HG03342 (cell line): Measurements from ENCODE around the gene HELZ.
"Not testable (repeated sequence)": the region's sequence is repeated elsewhere in the genome, so short reads cannot be mapped to it uniquely, and the experiment has no call there.

Source experiments
- ATAC-seq: cut with Tn5 transposase; IDR thresholded peaks from one replicate; pipeline ENCODE4 v1.9.1; 2021; ENCODE audit warnings: mild to moderate bottlenecking, moderate library complexity; ENCODE audit not compliant: unreplicated experiment

HELZ gene

DNA sequence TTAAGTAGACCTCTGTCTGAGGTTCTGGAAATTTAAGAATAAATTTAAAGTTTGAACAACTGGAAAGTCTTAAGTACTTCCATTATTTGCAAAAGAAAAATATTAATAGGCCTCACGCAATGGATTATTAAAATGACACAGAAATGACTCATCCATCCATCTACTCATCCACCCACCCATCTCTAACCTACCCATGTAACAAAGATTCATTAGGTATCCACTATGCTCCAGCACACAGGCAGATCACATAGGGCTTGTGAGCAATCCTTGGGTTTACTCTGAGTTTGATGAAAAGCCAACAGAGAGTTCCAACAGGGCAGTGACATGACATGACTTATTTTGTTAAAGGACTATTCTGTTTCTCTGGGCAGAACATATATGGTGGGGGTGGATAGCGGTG is 93.3 kb downstream of the HELZ start:
- no peak for ATAC-seq

GRCh38 chr17:67150826-67151225 is 94.2 kb downstream of the HELZ start:
- no peak for ATAC-seq

- no peak for ATAC-seq
Observed at GRCh38 chr17:67148352-67148751, 96.6 kb downstream of the HELZ start.

DNA sequence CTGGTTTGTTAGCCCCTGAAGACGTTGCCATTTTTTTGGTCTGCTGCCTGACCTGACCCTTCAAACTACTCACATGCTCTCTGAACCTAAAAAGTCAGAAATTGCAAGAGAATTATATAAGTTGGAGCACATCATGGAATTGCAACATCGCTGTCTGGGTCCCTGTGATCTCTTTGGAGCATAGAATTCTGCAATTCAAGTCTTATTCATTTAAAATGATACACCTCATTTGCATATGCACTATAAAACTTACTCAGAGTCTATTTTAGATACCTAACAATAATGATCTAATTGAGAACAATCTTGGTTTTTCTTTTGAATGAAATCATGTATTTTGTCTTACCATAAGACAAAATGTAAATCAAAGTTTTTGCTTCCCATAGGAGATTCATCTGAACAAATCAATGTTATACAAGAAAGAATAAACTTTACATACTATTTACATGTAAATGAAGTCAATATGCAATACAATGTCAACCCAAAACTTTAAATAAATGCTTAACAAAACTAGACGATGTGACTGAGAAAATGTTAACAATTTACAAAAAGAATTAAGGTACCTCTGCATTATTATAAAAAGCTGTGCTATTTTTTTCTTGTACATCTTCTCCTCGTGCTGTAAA is 99.7 kb downstream of the HELZ start:
- ATAC-seq = no peak

DNA sequence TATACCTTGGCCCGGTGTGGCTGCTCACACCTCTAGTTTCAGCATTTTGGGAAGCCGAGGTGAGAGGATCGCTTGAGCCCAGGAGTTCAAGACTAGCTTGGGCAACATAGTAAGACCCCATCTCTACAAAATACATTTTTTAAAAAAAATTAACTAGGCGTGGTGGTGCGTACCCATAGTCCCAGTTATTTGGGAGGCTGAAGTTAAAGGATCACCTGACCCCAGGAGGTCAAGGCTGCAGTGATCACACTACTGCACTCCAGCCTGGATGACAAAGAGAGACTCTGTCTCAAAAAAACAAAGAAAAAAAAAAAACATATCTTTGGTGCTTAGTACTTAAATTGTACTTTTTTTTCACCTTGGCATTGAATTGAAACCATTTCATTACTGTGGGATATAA is 101.7 kb downstream of the HELZ start:
- no peak for ATAC-seq

GRCh38 chr17:67142030-67142429 is 103.0 kb downstream of the HELZ start:
- not testable (repeated sequence) for ATAC-seq

DNA sequence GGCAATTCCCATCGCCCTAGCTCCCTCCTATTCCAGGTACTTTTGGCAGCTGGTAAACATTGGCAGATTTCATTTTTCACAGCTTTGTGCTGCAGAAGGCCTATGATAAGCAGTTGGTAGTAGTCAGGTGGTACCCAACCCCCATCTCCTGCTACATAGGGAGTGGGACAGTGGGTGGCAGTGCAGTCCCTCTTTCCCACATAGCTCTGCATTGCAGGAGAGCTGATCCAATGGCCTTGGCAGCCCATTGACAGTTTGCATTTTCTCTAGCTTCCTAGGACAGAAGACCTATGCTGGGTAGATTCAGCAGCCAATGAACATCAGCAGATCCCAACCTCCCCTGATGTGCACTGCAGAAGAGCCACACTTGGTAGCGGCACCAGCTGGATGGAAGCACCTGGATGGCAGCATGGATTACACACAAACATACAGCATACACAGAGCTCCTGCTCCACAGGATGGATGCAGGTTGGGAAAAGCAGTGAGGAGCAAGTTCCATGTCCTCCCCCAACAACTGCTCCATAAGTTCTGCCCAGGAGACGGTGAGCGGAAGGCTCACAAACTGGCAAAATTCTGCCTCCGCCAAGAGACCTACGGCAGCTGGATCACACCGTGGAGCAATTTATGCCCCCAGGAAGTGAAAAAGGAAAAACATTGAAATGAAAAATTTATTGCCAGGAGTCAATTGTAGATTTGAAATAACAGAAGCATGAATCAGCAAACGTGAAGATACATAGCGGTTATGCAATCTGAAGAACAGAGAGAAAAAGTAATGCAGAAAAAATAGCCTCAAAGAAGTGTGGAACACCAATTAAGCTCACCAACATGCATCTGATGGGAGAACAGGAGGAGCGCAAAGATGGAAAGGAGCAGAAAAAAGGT is 105.0 kb downstream of the HELZ start:
- ATAC-seq = no peak

DNA sequence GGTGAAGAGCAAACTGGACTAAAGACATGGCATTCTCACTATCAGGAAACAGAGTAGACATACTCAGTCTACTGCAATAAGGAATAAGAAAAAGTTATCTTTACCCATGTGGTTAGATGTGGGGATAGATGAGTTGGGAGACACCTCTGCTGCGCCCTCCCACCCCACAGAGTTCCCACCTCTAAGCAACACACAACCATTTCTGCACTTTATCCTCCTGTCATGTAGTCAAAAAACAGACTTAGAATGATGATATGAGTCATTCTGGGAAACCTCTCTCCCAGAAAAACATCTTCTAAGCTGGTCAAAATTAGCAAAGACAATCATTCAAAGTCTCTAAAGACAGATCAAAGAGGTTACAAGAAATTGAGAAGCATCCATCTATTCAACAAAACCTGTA is 105.7 kb downstream of the HELZ start:
- ATAC-seq = no peak

DNA sequence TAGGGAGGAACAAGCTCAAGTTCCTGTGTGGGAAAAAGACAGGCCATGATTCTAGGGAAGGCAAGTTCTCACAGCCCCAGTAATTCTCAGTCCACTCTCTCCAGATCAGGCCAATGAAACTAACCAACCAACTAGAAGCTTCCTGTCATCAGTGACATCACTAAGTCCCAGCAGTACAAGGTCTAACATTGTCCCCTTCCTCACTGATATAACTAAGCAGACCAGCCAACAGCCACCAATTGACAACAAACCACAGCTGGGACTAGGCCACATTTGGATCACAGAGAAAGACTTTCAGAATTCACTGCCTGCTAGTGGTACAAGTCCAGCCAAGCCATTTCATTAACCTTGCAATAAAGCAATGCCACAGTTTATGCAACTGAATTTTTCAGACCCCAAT is 106.6 kb downstream of the HELZ start:
- no peak for ATAC-seq

DNA sequence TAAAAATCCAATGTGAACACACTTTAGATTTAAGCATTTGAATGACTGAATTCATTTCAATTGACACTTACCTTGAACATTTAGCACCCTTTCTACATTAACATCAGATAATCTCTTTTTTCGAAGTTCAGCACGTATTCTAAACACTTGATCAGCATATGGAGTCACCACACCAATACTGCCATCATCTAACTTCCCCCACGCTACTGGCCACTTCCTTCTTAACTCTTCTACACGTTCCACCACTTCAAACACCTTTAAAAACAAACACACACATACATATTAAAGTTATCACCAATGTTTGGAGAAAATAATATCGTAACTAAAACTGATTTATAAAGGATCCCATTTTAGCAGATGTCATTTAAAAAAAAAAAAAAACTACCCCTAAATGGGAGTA is 107.1 kb downstream of the HELZ start:
- no peak for ATAC-seq

DNA sequence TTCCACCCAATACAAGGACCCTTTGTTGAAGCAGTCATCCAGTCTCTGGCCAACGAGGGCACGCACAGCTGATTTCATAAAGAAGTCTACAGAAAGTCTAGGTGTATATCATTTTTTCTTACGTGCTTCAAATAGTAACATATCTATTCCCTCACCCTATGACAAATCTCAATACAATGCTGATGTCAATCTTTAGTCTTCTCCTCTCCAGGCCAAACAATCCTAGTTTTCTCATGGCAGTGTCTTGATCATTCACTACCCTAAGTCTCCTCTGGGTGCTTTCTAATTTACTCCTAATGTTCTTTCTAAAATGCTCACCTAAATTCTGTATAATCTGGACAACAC is 108.0 kb downstream of the HELZ start:
- ATAC-seq = no peak

- no peak for ATAC-seq
Observed at GRCh38 chr17:67136191-67137025, 108.6 kb downstream of the HELZ start.

DNA sequence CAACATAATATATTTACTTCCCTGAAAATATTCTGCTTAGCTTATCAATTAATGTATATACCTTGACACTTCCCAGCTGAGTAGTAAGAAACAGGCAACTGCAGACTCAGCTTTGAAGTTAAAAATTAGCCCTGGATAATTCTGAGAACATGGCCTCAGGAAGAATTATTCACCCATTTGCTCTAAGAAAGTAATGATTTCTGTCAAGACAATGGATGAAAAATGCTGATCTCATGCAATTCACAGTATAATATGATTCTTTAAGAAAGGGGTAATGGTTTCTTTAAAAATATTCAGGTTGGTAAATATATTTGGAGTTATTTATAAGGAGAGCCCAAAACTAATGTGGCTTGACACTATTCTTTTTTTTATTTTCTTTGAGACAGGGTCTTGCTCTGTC is 111.8 kb downstream of the HELZ start:
- ATAC-seq = no peak

GRCh38 chr17:67132366-67132765 is 112.6 kb downstream of the HELZ start:
- ATAC-seq = no peak

DNA sequence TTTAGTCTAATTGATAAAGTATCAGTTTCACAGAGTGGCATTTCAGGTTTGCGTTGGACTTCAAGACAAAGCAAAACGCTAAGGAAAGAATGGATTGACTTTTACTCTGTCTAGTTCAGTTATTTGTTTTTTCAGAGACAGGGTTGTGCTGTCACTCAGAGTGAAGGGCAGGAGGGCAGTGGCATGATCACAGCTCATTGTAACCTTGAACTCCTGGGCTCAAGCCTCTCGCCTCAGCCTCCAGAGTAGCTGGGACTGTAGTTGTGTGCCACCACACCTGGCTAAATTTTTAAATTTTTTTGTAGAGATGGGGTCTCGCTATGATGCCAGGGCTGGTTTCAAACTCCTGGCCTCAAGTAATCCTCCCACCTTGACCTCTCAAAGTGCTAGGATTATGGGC is 114.2 kb downstream of the HELZ start:
- ATAC-seq = no peak

DNA sequence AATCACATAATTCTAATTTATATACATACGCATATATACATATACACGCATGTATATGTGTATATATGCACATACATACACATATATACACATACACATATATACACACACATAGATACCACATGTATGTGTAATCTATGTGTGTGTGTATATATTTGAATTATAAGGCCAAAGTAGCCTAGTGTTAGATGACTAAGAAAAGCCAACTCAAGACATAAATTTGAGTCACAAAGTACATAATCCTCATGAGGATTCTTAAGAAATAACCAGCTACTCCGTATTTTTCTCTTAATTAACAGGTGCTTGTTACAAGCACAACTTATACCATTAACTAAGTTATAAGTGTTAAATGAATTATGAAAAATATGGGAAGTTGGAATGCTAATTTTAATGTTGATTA is 115.7 kb downstream of the HELZ start:
- ATAC-seq = no peak

- ATAC-seq = no peak
Observed at GRCh38 chr17:67128700-67129099, 116.3 kb downstream of the HELZ start.

DNA sequence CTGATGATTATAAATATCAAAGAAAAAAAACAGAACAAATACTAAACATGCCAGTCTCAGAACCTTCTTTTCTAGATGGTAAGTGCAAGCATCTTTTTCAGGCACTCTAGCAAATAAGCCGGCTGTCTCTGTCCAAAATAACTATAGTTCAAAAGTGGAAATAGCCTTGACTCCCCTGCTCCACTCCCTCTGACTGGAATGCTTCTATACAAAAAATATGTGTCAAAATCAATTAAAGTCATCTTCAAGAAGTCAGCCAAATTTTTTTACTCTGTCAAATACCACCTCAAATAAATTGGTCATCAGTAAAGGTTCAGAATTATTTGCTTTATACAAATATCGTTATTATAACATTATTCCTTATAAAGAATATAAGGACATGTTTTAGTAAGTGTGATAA is 117.1 kb downstream of the HELZ start:
- ATAC-seq = no peak

DNA sequence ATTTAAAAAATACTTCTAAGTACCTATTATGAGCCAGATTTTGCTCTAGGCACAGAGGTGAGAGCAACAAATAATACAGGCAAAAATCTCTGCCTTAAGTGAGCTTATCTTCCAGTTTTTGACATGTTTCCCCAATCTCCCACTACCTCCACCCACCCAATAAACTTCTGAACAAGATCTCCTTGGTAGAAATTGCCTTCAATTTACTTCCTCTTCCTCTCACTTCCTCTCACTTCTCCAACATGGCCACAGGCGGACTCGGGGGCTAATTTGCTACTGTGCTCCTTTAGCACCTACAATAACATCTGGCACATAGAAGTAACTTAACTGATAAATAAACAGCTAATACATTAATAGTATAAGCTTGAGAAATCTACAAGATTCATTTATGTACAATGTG is 118.0 kb downstream of the HELZ start:
- ATAC-seq = no peak

GRCh38 chr17:67126543-67126942 is 118.5 kb downstream of the HELZ start:
- not testable (repeated sequence) for ATAC-seq

DNA sequence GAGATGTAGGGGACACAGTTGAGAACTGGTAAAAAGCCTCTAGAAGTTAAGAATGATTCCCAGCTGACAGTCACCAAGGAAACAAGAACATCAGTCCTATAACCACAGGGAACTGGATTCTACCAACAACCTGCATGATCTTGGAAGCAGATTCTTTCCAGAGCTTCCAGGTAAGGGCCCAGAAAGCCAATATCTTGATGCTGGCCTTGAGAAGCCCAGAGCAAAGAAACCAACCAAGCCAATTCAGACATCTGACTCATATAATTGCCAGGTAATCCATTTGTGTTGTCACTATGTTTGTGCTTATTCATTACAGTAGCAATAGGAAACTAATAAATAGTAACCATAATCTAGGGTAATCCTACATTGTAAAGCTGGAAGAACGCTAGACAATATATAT is 119.1 kb downstream of the HELZ start:
- no peak for ATAC-seq

DNA sequence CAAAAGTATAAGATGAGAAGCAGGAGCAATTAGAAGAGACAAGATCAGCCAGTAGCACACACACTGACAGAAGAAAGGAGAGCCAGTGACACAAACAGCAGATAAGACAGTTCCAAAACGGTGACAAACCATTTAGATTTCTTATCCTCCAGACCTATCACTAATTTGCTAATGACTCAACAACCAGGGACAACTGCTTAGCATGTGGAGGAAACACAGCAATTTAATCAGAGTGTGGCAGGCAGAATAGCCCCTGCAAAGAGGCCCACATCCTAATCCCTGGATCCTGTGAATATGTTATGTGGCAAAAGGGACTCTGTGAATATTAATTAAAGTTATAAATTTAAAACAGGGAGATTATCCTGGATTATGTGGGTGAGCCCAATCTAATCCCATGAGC is 119.6 kb downstream of the HELZ start:
- no peak for ATAC-seq
